ENCODE data around the gene IL20.

Gene IL20

DNA sequence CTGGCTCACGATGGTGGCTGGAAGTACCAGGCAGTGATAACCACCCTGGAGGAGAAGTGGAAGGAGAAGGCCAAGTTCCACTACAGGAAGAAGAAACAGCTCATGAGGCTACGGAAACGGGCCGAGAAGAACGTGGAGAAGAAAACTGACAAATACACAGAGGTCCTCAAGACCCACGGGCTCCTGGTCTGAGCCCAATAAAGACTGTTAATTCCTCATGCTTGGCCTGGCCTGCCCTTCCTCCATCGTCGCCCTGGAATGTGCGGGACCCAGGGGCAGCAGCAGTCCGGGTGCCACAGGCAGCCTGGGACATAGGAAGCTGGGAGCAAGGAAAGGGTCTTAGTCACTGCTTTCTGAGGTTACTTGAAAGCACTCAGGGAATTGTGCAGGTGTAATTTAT is 42.6 kb downstream of the IL20 start:
- H3K9me3 ChIP-seq (ENCODE audit: control insufficient read depth in 1 of 2, low read length in 2 of 2) = no peaks in the 10 kb centered on the region
- H3K4me1 ChIP-seq (ENCODE audit: control insufficient read depth in 1 of 2, insufficient read depth in 2 of 2, low read length in 2 of 2) = peaks cover 7 to 9% of the 10 kb centered on the region in 2 donors
- peaks cover 0 to 4% of the 10 kb centered on the region in 2 donors for H3K36me3 ChIP-seq (ENCODE audit: control insufficient read depth in 1 of 2, insufficient read depth in 2 of 2, low read length in 2 of 2)
- H3K4me3 ChIP-seq (ENCODE audit: low read depth in 1 of 2, low read length in 2 of 2) = no peak overlapping the region
- peaks cover 7 to 8% of the 10 kb centered on the region in 2 donors for H3K27me3 ChIP-seq (ENCODE audit: control insufficient read depth in 1 of 2, insufficient read depth in 2 of 2, low read length in 2 of 2)
- H3K27ac ChIP-seq (ENCODE audit: low read depth, low read length) = no peak overlapping the region
- H3K9ac ChIP-seq (ENCODE audit: low read depth in 1 of 2, low read length in 2 of 2) = no peak overlapping the region

GRCh38 chr1:206909161-206909882 is 43.9 kb downstream of the IL20 start:
- peaks cover 7 to 9% of the 10 kb centered on the region in 2 donors for H3K4me1 ChIP-seq (ENCODE audit: control insufficient read depth in 1 of 2, insufficient read depth in 2 of 2, low read length in 2 of 2)
- H3K36me3 ChIP-seq (ENCODE audit: control insufficient read depth in 1 of 2, insufficient read depth in 2 of 2, low read length in 2 of 2) = peaks cover 0 to 4% of the 10 kb centered on the region in 2 donors
- peak overlapping the region in 1 of 2 donors; percentile 34 for H3K9ac ChIP-seq (ENCODE audit: low read depth in 1 of 2, low read length in 2 of 2)
- H3K4me3 ChIP-seq (ENCODE audit: low read depth in 1 of 2, low read length in 2 of 2) = peak overlapping the region; percentile 34 to 41
- no peak overlapping the region for H3K27ac ChIP-seq (ENCODE audit: low read depth, low read length)
- H3K9me3 ChIP-seq (ENCODE audit: control insufficient read depth in 1 of 2, low read length in 2 of 2) = no peaks in the 10 kb centered on the region
- peaks cover 7 to 8% of the 10 kb centered on the region in 2 donors for H3K27me3 ChIP-seq (ENCODE audit: control insufficient read depth in 1 of 2, insufficient read depth in 2 of 2, low read length in 2 of 2)

- Histone ChIP-seq H3K36me3 (ENCODE audit: control insufficient read depth in 1 of 2, insufficient read depth in 2 of 2, low read length in 2 of 2) (no peaks in the 10 kb centered on the region), H3K27ac (ENCODE audit: low read depth, low read length) (no peak overlapping the region), H3K27me3 (ENCODE audit: control insufficient read depth in 1 of 2, insufficient read depth in 2 of 2, low read length in 2 of 2) (peaks cover 7 to 8% of the 10 kb centered on the region in 2 donors)
Measured at GRCh38 chr1:206909883-206910318, 44.5 kb downstream of the IL20 start.

GRCh38 chr1:206911064-206911663 is 45.7 kb downstream of the IL20 start:
- no peaks in the 10 kb centered on the region for H3K36me3 ChIP-seq (ENCODE audit: control insufficient read depth in 1 of 2, insufficient read depth in 2 of 2, low read length in 2 of 2)
- peaks cover 7 to 9% of the 10 kb centered on the region in 2 donors for H3K4me1 ChIP-seq (ENCODE audit: control insufficient read depth in 1 of 2, insufficient read depth in 2 of 2, low read length in 2 of 2)
- peaks cover 7 to 8% of the 10 kb centered on the region in 2 donors for H3K27me3 ChIP-seq (ENCODE audit: control insufficient read depth in 1 of 2, insufficient read depth in 2 of 2, low read length in 2 of 2)
- H3K9ac ChIP-seq (ENCODE audit: low read depth in 1 of 2, low read length in 2 of 2) = no peak overlapping the region
- no peak overlapping the region for H3K27ac ChIP-seq (ENCODE audit: low read depth, low read length)
- no peak overlapping the region for H3K4me3 ChIP-seq (ENCODE audit: low read depth in 1 of 2, low read length in 2 of 2)
- no peaks in the 10 kb centered on the region for H3K9me3 ChIP-seq (ENCODE audit: control insufficient read depth in 1 of 2, low read length in 2 of 2)

More at GRCh38 chr1:206909883-206910318, 44.5 kb downstream of the IL20 start:
- Histone ChIP-seq H3K4me1 (ENCODE audit: control insufficient read depth in 1 of 2, insufficient read depth in 2 of 2, low read length in 2 of 2) (peaks cover 7 to 9% of the 10 kb centered on the region in 2 donors), H3K9ac (ENCODE audit: low read depth in 1 of 2, low read length in 2 of 2) (peak overlapping the region in 1 of 2 donors; percentile 34), H3K9me3 (ENCODE audit: control insufficient read depth in 1 of 2, low read length in 2 of 2) (no peaks in the 10 kb centered on the region), H3K4me3 (ENCODE audit: low read depth in 1 of 2, low read length in 2 of 2) (peak overlapping the region; percentile 34 to 41)

DNA sequence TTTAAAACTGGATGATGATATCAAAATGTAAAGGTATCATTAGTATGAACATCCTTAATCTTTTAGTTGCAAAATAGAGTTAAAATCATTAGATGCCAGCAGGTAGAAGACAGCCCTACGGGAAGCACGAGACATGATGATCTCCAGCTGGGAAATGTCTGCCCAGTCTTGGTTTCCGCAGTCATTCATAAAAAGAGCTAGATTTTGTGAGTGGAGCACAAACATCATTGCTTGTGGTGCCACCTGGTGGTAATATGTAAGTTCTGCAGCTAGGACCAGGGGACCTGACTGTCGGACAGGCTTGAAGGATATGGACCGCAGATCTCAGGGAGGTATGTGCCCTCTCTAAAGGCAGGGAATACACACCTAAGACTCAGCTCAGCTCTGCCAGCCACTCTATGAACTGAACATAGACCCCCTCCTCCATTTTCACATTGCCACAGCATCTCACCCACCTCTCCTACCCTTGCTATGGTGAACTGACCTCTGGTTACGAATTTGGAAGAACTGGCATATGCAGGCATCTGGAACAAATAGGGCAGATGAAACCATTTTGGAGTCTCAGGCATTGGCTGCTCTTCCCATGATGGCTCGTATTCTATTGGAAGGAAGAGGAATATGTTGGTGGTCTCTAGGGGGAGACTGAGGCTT is 47.1 kb downstream of the IL20 start:
- Histone ChIP-seq H3K9ac (ENCODE audit: low read depth in 1 of 2, low read length in 2 of 2) (no peak overlapping the region), H3K27ac (ENCODE audit: low read depth, low read length) (no peak overlapping the region), H3K4me3 (ENCODE audit: low read depth in 1 of 2, low read length in 2 of 2) (no peak overlapping the region), H3K4me1 (ENCODE audit: control insufficient read depth in 1 of 2, insufficient read depth in 2 of 2, low read length in 2 of 2) (peaks cover 7 to 9% of the 10 kb centered on the region in 2 donors), H3K27me3 (ENCODE audit: control insufficient read depth in 1 of 2, insufficient read depth in 2 of 2, low read length in 2 of 2) (peaks cover 7 to 8% of the 10 kb centered on the region in 2 donors), H3K9me3 (ENCODE audit: control insufficient read depth in 1 of 2, low read length in 2 of 2) (no peaks in the 10 kb centered on the region), H3K36me3 (ENCODE audit: control insufficient read depth in 1 of 2, insufficient read depth in 2 of 2, low read length in 2 of 2) (no peaks in the 10 kb centered on the region)

- peaks cover 7% of the 10 kb centered on the region in 2 donors for H3K4me1 ChIP-seq (ENCODE audit: control insufficient read depth in 1 of 2, insufficient read depth in 2 of 2, low read length in 2 of 2)
- no peak overlapping the region for H3K27ac ChIP-seq (ENCODE audit: low read depth, low read length)
- peaks cover 7 to 8% of the 10 kb centered on the region in 2 donors for H3K27me3 ChIP-seq (ENCODE audit: control insufficient read depth in 1 of 2, insufficient read depth in 2 of 2, low read length in 2 of 2)
- no peak overlapping the region for H3K4me3 ChIP-seq (ENCODE audit: low read depth in 1 of 2, low read length in 2 of 2)
- no peaks in the 10 kb centered on the region for H3K36me3 ChIP-seq (ENCODE audit: control insufficient read depth in 1 of 2, insufficient read depth in 2 of 2, low read length in 2 of 2)
- H3K9me3 ChIP-seq (ENCODE audit: control insufficient read depth in 1 of 2, low read length in 2 of 2) = no peaks in the 10 kb centered on the region
- no peak overlapping the region for H3K9ac ChIP-seq (ENCODE audit: low read depth in 1 of 2, low read length in 2 of 2)
Measured at GRCh38 chr1:206913766-206914537, 48.5 kb downstream of the IL20 start.

GRCh38 chr1:206915030-206915735 is 49.8 kb downstream of the IL20 start:
- Histone ChIP-seq H3K27ac (ENCODE audit: low read depth, low read length) (no peak overlapping the region), H3K9ac (ENCODE audit: low read depth in 1 of 2, low read length in 2 of 2) (no peak overlapping the region), H3K9me3 (ENCODE audit: control insufficient read depth in 1 of 2, low read length in 2 of 2) (no peaks in the 10 kb centered on the region), H3K36me3 (ENCODE audit: control insufficient read depth in 1 of 2, insufficient read depth in 2 of 2, low read length in 2 of 2) (no peaks in the 10 kb centered on the region), H3K27me3 (ENCODE audit: control insufficient read depth in 1 of 2, insufficient read depth in 2 of 2, low read length in 2 of 2) (peaks cover 2 to 3% of the 10 kb centered on the region in 2 donors), H3K4me1 (ENCODE audit: control insufficient read depth in 1 of 2, insufficient read depth in 2 of 2, low read length in 2 of 2) (peaks cover 0 to 1% of the 10 kb centered on the region in 2 donors), H3K4me3 (ENCODE audit: low read depth in 1 of 2, low read length in 2 of 2) (no peak overlapping the region)

DNA sequence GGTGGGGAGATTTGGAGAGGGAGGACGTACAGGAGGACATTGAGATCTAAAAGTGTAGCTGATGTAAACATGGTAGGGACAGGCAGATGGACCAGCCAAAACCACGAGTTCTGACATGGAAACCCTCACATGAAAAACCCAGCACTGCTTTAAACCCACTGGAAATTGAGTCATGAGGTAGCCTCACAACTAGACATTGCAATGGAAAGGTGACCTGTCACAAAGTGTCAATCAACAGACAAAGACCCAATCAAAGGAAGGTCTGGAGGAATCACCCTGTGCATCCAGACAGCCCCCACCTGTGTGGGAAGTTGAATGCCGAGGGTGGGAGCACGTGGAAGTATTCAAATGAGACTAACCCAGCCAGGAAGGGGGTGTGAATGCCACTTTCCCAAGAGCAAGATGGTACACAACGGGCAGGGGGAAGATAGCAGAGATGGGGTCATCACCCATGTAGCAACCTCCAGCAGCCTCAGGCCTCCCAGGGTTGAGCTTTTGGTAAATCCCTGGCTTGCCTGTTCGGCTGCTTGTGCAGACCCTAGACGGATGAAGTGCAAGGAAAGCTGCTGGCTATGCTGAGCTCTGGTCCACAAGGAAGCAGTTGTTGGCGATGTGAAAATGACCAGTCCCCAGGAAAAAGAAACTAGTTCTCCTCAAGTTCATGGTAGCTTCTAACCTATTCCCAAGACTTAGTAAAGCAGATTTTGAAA is 50.7 kb downstream of the IL20 start:
- no peak overlapping the region for H3K9ac ChIP-seq (ENCODE audit: low read depth in 1 of 2, low read length in 2 of 2)
- H3K4me3 ChIP-seq (ENCODE audit: low read depth in 1 of 2, low read length in 2 of 2) = no peak overlapping the region
- no peaks in the 10 kb centered on the region for H3K4me1 ChIP-seq (ENCODE audit: control insufficient read depth in 1 of 2, insufficient read depth in 2 of 2, low read length in 2 of 2)
- no peak overlapping the region for H3K27ac ChIP-seq (ENCODE audit: low read depth, low read length)
- H3K36me3 ChIP-seq (ENCODE audit: control insufficient read depth in 1 of 2, insufficient read depth in 2 of 2, low read length in 2 of 2) = no peaks in the 10 kb centered on the region
- no peaks in the 10 kb centered on the region for H3K9me3 ChIP-seq (ENCODE audit: control insufficient read depth in 1 of 2, low read length in 2 of 2)
- H3K27me3 ChIP-seq (ENCODE audit: control insufficient read depth in 1 of 2, insufficient read depth in 2 of 2, low read length in 2 of 2) = no peaks in the 10 kb centered on the region

- Histone ChIP-seq H3K4me3 (ENCODE audit: low read depth in 1 of 2, low read length in 2 of 2) (no peak overlapping the region), H3K36me3 (ENCODE audit: control insufficient read depth in 1 of 2, insufficient read depth in 2 of 2, low read length in 2 of 2) (no peaks in the 10 kb centered on the region)
Measured at GRCh38 chr1:206918076-206918475, 52.7 kb downstream of the IL20 start.

More at GRCh38 chr1:206918076-206918475, 52.7 kb downstream of the IL20 start:
- Histone ChIP-seq H3K9me3 (ENCODE audit: control insufficient read depth in 1 of 2, low read length in 2 of 2) (no peaks in the 10 kb centered on the region), H3K27me3 (ENCODE audit: control insufficient read depth in 1 of 2, insufficient read depth in 2 of 2, low read length in 2 of 2) (no peaks in the 10 kb centered on the region), H3K9ac (ENCODE audit: low read depth in 1 of 2, low read length in 2 of 2) (no peak overlapping the region), H3K27ac (ENCODE audit: low read depth, low read length) (no peak overlapping the region), H3K4me1 (ENCODE audit: control insufficient read depth in 1 of 2, insufficient read depth in 2 of 2, low read length in 2 of 2) (peaks cover 10 to 13% of the 10 kb centered on the region in 2 donors)

All from duodenal mucosa (tissue), 2 donors.